ENCODE results near the gene VAV3.

The VAV3 gene

DNA sequence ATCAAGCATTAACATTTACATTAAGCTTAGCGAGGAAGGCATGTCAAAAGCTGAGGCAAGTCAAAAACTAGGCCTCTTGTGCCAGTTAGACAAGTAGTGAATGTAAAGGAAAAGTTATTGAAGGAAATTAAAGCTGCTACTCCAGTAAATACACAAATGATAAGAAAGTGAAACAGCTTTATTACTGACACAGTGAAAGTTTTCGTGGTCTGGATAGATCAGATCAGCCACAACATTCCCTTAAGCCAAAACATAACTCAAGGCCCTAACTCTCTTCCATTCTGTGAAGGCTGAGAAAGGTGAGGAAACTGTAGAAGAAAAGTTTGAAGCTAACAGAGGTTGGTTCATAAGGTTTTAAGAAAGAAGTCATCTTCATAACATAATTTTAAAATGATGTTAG lies 131.9 kb downstream of the VAV3 start:
- CTCF ChIA-PET: no interaction called here

DNA sequence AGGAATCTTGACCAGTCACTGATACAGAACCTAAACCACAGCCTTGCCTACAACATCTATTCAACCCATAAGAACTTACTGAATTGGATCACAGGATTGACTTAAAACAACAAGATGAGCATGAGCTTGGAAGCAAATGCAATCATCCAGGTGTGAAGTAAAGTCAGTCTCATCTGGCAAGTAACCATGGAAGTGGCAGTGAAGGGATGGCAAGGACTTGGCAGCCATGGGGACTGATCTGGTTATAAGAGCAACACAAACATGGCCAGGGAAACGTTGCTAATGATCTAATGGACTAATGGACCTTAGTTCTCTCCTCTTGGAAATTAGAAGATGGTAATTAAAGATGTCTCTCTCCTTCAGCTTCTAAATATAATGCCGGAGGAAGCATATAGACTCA lies 133.1 kb downstream of the VAV3 start:
- no peak overlapping the region for H3K4me3 ChIP-seq (ENCODE audit: low read depth, low read length)
- CTCF ChIA-PET: no interaction called here
- POLR2A ChIA-PET: no interaction called here

More for the DNA sequence above, 131.9 kb downstream of the VAV3 start:
- POLR2A ChIA-PET: no interaction called here
- TF ChIP-seq, protein P1, sequence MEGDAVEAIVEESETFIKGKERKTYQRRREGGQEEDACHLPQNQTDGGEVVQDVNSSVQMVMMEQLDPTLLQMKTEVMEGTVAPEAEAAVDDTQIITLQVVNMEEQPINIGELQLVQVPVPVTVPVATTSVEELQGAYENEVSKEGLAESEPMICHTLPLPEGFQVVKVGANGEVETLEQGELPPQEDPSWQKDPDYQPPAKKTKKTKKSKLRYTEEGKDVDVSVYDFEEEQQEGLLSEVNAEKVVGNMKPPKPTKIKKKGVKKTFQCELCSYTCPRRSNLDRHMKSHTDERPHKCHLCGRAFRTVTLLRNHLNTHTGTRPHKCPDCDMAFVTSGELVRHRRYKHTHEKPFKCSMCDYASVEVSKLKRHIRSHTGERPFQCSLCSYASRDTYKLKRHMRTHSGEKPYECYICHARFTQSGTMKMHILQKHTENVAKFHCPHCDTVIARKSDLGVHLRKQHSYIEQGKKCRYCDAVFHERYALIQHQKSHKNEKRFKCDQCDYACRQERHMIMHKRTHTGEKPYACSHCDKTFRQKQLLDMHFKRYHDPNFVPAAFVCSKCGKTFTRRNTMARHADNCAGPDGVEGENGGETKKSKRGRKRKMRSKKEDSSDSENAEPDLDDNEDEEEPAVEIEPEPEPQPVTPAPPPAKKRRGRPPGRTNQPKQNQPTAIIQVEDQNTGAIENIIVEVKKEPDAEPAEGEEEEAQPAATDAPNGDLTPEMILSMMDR (IDR thresholded peaks at IDR 0.05; ENCODE audit: insufficient read depth, low read length, missing control alignments): no peak
- no peak overlapping the region for H3K4me3 ChIP-seq (ENCODE audit: low read depth, low read length)
- DNase-seq (ENCODE audit: low read depth, low spot score): no peak

DNA sequence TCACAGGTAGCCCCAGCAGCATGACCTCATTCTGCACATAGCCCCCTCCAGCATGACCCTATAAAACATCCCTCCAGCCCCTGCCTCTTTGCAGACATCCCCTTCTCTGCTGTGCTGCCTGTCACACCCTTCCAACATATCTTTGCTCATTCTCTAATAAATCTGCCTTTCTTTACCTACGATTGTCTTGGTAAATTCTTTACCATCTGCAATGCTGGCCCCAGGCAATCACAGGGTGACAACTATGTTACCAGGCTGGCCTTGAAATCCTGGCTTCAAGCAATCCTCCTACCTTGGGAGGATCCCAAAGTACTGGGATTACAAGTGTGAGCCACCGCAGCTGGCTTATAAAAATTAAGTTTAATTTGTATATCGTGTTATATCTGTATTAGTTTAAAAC lies 134.5 kb downstream of the VAV3 start:
- H3K4me3 ChIP-seq (ENCODE audit: low read depth, low read length): no peak overlapping the region
- TF ChIP-seq, protein P1 (IDR thresholded peaks at IDR 0.05; ENCODE audit: insufficient read depth, low read length, missing control alignments): no peak
- ChIA-PET CTCF (no interaction called here), POLR2A (no interaction called here)
- DNase-seq (ENCODE audit: low read depth, low spot score): no peak

More for the DNA sequence above, 133.1 kb downstream of the VAV3 start:
- DNase-seq (ENCODE audit: low read depth, low spot score): no peak
- TF ChIP-seq, protein P1 (IDR thresholded peaks at IDR 0.05; ENCODE audit: insufficient read depth, low read length, missing control alignments): no peak

DNA sequence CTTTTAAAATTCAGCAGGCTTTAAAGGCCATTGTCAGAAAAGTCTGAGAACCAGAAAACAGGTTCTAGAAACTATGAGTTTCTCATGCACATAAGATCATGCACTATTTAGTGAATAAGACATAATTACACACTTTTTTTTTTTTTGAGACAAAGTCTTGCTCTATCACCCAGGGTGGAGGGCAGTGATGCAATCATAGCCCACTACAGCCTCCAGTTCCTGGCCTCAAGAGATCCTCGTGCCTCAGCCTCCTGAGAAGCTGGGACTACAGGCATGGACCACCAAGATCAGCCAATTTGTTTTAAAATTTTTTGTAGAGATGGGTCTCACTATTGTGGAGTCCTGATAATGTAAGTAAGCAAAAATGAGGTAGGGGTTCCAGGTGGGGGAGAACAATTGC lies 134.9 kb downstream of the VAV3 start:
- POLR2A ChIA-PET: no interaction called here
- TF ChIP-seq, protein P1 (IDR thresholded peaks at IDR 0.05; ENCODE audit: insufficient read depth, low read length, missing control alignments): no peak
- CTCF ChIA-PET: no interaction called here
- H3K4me3 ChIP-seq (ENCODE audit: low read depth, low read length): no peak overlapping the region
- no peak for DNase-seq (ENCODE audit: low read depth, low spot score)

DNA sequence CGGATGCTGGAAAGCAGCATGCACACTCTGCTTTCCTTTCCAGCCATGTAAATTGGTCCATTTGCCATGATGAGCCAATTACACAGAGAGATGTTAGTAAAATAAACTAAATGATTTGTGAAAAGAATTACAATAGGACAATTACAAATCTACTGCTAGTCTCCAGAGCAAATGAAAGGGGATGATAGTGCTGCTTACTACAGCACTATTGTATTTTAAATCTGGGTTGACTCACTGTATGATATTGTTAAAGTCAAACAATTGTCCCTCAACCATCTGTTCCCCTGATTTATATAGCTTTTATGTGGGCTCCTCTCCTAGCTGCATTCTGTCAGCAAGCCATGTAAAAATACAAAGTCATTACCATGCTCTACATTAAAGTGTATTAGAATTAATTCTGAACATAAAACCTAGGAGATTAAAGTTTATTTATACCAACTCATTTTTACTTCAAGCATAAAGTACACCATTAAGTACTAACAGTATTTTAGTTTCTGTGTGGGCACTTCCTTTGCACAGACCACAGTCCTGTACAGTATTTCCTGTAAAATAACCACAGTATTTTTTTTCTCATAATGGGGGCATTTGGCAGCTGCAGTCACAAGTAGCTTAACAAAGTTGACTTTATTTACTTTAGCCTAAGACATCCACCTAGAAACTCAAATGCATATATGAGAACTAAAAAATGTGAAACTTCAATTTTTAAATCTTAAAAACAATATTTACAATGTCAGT lies 135.8 kb downstream of the VAV3 start:
- H3K4me3 ChIP-seq (ENCODE audit: low read depth, low read length): no peak overlapping the region
- TF ChIP-seq, protein P1 (IDR thresholded peaks at IDR 0.05; ENCODE audit: insufficient read depth, low read length, missing control alignments): no peak
- no peak for DNase-seq (ENCODE audit: low read depth, low spot score)
- CTCF ChIA-PET: no interaction called here
- POLR2A ChIA-PET: no interaction called here

DNA sequence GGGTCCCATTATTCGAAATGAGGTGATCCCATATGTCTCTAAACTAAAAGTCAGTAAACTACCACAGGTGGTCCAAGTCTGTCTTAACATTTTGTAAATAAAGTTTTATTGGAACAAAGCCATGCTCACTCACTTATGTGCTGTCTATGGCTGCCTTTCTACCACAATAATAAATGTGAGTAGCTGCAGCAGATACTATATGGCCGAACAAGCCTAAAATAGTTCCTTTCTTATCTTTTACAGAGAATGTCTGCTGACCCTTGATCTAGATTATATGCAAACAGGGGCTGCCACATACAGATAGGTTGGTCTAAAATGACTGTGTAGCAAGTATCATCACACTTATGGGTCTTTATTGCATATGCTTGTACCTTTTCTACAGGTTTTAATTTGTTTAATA lies 140.0 kb downstream of the VAV3 start:
- no peak overlapping the region for H3K4me3 ChIP-seq (ENCODE audit: low read depth, low read length)
- TF ChIP-seq, protein P1 (IDR thresholded peaks at IDR 0.05; ENCODE audit: insufficient read depth, low read length, missing control alignments): no peak
- ChIA-PET POLR2A (no interaction called here), CTCF (no interaction called here)
- DNase-seq (ENCODE audit: low read depth, low spot score): no peak

Data from AG04449 (cell line).